Liver (tissue), 9 donors: Measurements from ENCODE around the gene RPS14. TPM values are rescaled to one million over a fixed set of nuclear protein-coding genes. Genes with fewer than 3 reads are reported as not detected.
A peak's percentile ranks its signal among the peaks of the same experiment; 100 is the strongest.

Source experiments
- DNase-seq: peaks from one replicate; pipeline ENCODE4 v3.0.0-alpha.2; 2017; ENCODE audit warnings: low spot score
- H3K27ac ChIP-seq, 2 donors: one replicate each; pipeline ENCODE4 v1.7.0; 2013; ENCODE audit warnings: inconsistent platforms in 2 of 2, low read length in 2 of 2, control low read depth in 1 of 2, low read depth in 1 of 2, mild to moderate bottlenecking in 1 of 2
- H3K27me3 ChIP-seq, 4 donors: one replicate each; pipeline versions ENCODE4 v1.6.1 to v1.7.0; 2013; ENCODE audit warnings: low read length in 3 of 4, inconsistent platforms in 1 of 4, mild to moderate bottlenecking in 1 of 4, moderate library complexity in 1 of 4; ENCODE audit not compliant: control insufficient read depth in 4 of 4, insufficient read depth in 4 of 4
- H3K36me3 ChIP-seq, 4 donors: one replicate each; pipeline versions ENCODE4 v1.6.1 to v1.7.0; 2013; ENCODE audit warnings: low read length in 3 of 4, mild to moderate bottlenecking in 3 of 4, low read depth in 1 of 4, moderate library complexity in 1 of 4; ENCODE audit not compliant: control insufficient read depth in 4 of 4, insufficient read depth in 3 of 4
- H3K4me1 ChIP-seq, 4 donors: one replicate each; pipeline versions ENCODE4 v1.6.1 to v1.7.0; 2013; ENCODE audit warnings: low read length in 3 of 4, mild to moderate bottlenecking in 3 of 4, moderate library complexity in 1 of 4; ENCODE audit not compliant: control insufficient read depth in 4 of 4, insufficient read depth in 4 of 4
- H3K4me3 ChIP-seq, 3 donors: one replicate each; pipeline versions ENCODE4 v1.6.1 to v1.7.0; 2013; ENCODE audit warnings: low read length in 3 of 3, control low read depth in 1 of 3, low read depth in 1 of 3, mild to moderate bottlenecking in 1 of 3
- H3K9ac ChIP-seq, 2 donors: one replicate each; pipeline ENCODE4 v1.7.0; 2013; ENCODE audit warnings: low read length in 2 of 2, mild to moderate bottlenecking in 2 of 2, moderate library complexity in 2 of 2, control low read depth in 1 of 2, low read depth in 1 of 2
- H3K9me3 ChIP-seq, 4 donors: one replicate each; pipeline versions ENCODE4 v1.6.1 to v1.7.0; 2013; ENCODE audit warnings: low read length in 3 of 4; ENCODE audit not compliant: control insufficient read depth in 4 of 4
- CTCF ChIP-seq: fragments of 150-350 bp; IDR thresholded peaks from 2 replicates; pipeline ENCODE4 v1.5.1; 2017; ENCODE audit warnings: improper control_type of control experiment, low read depth, low read length; ENCODE audit not compliant: missing input control
- EGR1 ChIP-seq, 2 donors: IDR thresholded peaks; 2 replicates each; pipeline ENCODE4 v1.6.1; 2016 to 2018; ENCODE audit warnings: antibody characterized with exemption in 2 of 2, low read depth in 2 of 2
- FOXA1 ChIP-seq: IDR thresholded peaks from 2 replicates; pipeline ENCODE4 v1.6.1; 2016; ENCODE audit warnings: antibody characterized with exemption
- FOXA2 ChIP-seq: IDR thresholded peaks from 2 replicates; pipeline ENCODE4 v1.6.1; 2016; ENCODE audit warnings: antibody characterized with exemption
- GABPA ChIP-seq, 2 donors: IDR thresholded peaks in 1 of 2; conservative IDR thresholded peaks in 1 of 2; 2 replicates each; pipeline ENCODE4 v1.6.1; 2016; ENCODE audit warnings: antibody characterized with exemption in 2 of 2, mild to moderate bottlenecking in 1 of 2, moderate library complexity in 1 of 2
- HNF4A ChIP-seq, 2 donors: conservative IDR thresholded peaks; 2 replicates each; pipeline ENCODE4 v1.6.1; 2016; ENCODE audit warnings: antibody characterized with exemption in 2 of 2, mild to moderate bottlenecking in 2 of 2
- HNF4G ChIP-seq: IDR thresholded peaks from 2 replicates; pipeline ENCODE4 v1.6.1; 2016; ENCODE audit warnings: antibody characterized with exemption
- JUND ChIP-seq, 2 donors: IDR thresholded peaks; 2 replicates each; pipeline ENCODE4 v1.6.1; 2016; ENCODE audit warnings: antibody characterized with exemption in 2 of 2
- NR2F2 ChIP-seq: IDR thresholded peaks from 2 replicates; pipeline ENCODE4 v1.6.1; 2016; ENCODE audit warnings: antibody characterized with exemption
- RXRA ChIP-seq, 2 donors: IDR thresholded peaks; 2 replicates each; pipeline ENCODE4 v1.6.1; 2017 to 2018; ENCODE audit warnings: antibody characterized with exemption in 2 of 2, mild to moderate bottlenecking in 1 of 2
- SP1 ChIP-seq: IDR thresholded peaks from 2 replicates; pipeline ENCODE4 v1.6.1; 2018; ENCODE audit warnings: antibody characterized with exemption, mild to moderate bottlenecking
- TAF1 ChIP-seq: conservative IDR thresholded peaks from 2 replicates; pipeline ENCODE4 v1.6.1; 2016; ENCODE audit warnings: antibody characterized with exemption, mild to moderate bottlenecking
- YY1 ChIP-seq: IDR thresholded peaks from 2 replicates; pipeline ENCODE4 v1.6.1; 2016; ENCODE audit warnings: antibody characterized with exemption, mild to moderate bottlenecking
- ZBTB33 ChIP-seq: IDR thresholded peaks from 2 replicates; pipeline ENCODE4 v1.6.1; 2016; ENCODE audit warnings: antibody characterized with exemption
- WGBS: extraction: QIAGEN DNeasy Blood & Tissue Kit; methylation state at CpG from one replicate; pipeline ENCODE4 v1.1.7; 2013; 5-methylcytosine and 5-hydroxymethylcytosine counted together
- polyA plus RNA-seq, 2 donors: library from polyadenylated mRNA; stranded (reverse) in 1 of 2; unstranded in 1 of 2; fragments of 200-250 nt in 1 of 2; fragments of >200 nt in 1 of 2; fragmentation: Nextera tagmentation in 1 of 2; extraction: Ambion mirVana in 1 of 2; gene quantifications; one replicate each; pipeline versions ENCODE4 v1.2.1 to v1.2.3, GENCODE V29; 2013 to 2015
- total RNA-seq, 2 donors: library from RNA; depleted of rRNA; stranded (reverse); fragments of >200 nt; gene quantifications; one replicate each; pipeline ENCODE4 v1.2.3, GENCODE V29; 2014
- donor health status: healthy.
- donor health status: healthy.
- donor health status: healthy.
- donor health status: healthy.
- donor health status: healthy.

RPS14 gene
- total and polyA plus RNA-seq, 4 donors: 609 to 956 (median 885) TPM

- H3K4me1 ChIP-seq: peaks cover 15 to 57% (median 45%) of the 10 kb centered on the region in 4 donors
- WGBS: under 1% methylated on average over 60 of the region's 60 CpGs
These were observed 37.1 kb upstream of the RPS14 start for GRCh38 chr5:150486402-150487198.

GRCh38 chr5:150485693-150486401 is 36.3 kb upstream of the RPS14 start:
- peak; percentile 72 for DNase-seq
- H3K27ac ChIP-seq: peak overlapping the region; percentile 98 to 99

More at GRCh38 chr5:150486402-150487198, 37.1 kb upstream of the RPS14 start:
- no peak for TF ChIP-seq GABPA (IDR thresholded peaks at IDR 0.05 in 1 of 2, conservative IDR thresholded peaks at IDR 0.05 in 1 of 2)
- TF ChIP-seq NR2F2: peak; percentile 6
- TF ChIP-seq RXRA (IDR thresholded peaks at IDR 0.05): peak in 1 of 2 donors; percentile 16
- peak; percentile 6 for TF ChIP-seq CTCF
- peak; percentile 10 to 17 for TF ChIP-seq HNF4A (conservative IDR thresholded peaks at IDR 0.05)
- no peak for TF ChIP-seq EGR1 (IDR thresholded peaks at IDR 0.05; ENCODE audit: low read depth in 2 of 2)
- no peak for TF ChIP-seq JUND (IDR thresholded peaks at IDR 0.05)
- peak overlapping the region; percentile 76 to 92 (median 81) for H3K4me3 ChIP-seq
- H3K27me3 ChIP-seq: no peaks in the 10 kb centered on the region
- peaks cover 2 to 17% (median 5%) of the 10 kb centered on the region in 4 donors for H3K36me3 ChIP-seq
- DNase-seq: peak; percentile 68
- H3K9me3 ChIP-seq: no peaks in the 10 kb centered on the region
- peak overlapping the region; percentile 98 to 99 for H3K27ac ChIP-seq
- peak overlapping the region; percentile 62 to 82 for H3K9ac ChIP-seq

GRCh38 chr5:150484964-150485692 is 35.6 kb upstream of the RPS14 start:
- DNase-seq: no peak
- peaks cover 11 to 43% (median 31%) of the 10 kb centered on the region in 4 donors for H3K4me1 ChIP-seq
- peak overlapping the region; percentile 98 to 99 for H3K27ac ChIP-seq
- WGBS: 9% methylated on average over 28 of the region's 28 CpGs
- peaks cover 0 to 3% (median 1%) of the 10 kb centered on the region in 4 donors for H3K36me3 ChIP-seq
- H3K27me3 ChIP-seq: no peaks in the 10 kb centered on the region
- peak overlapping the region; percentile 29 to 58 for H3K9ac ChIP-seq
- H3K4me3 ChIP-seq: peak overlapping the region; percentile 48 to 92 (median 49)
- no peaks in the 10 kb centered on the region for H3K9me3 ChIP-seq
- TF ChIP-seq TAF1: peak; percentile 26
- TF ChIP-seq SP1: peak; percentile 88
- peak; percentile 6 for TF ChIP-seq FOXA1
- peak; percentile 50 for TF ChIP-seq YY1
- peak; percentile 74 to 79 for TF ChIP-seq HNF4A (conservative IDR thresholded peaks at IDR 0.05)
- no peak for TF ChIP-seq CTCF
- no peak for TF ChIP-seq EGR1 (IDR thresholded peaks at IDR 0.05; ENCODE audit: low read depth in 2 of 2)
- TF ChIP-seq ZBTB33: peak; percentile 48
- peak; percentile 55 for TF ChIP-seq FOXA2
- TF ChIP-seq HNF4G: peak; percentile 57
- peak in 1 of 2 donors; percentile 37 for TF ChIP-seq JUND (IDR thresholded peaks at IDR 0.05)
- no peak for TF ChIP-seq GABPA (IDR thresholded peaks at IDR 0.05 in 1 of 2, conservative IDR thresholded peaks at IDR 0.05 in 1 of 2)

More at GRCh38 chr5:150485693-150486401, 36.3 kb upstream of the RPS14 start:
- Histone ChIP-seq H3K9ac (peak overlapping the region; percentile 57 to 58), H3K9me3 (no peaks in the 10 kb centered on the region), H3K4me1 (peaks cover 12 to 50% (median 38%) of the 10 kb centered on the region in 4 donors), H3K27me3 (no peaks in the 10 kb centered on the region), H3K4me3 (peak overlapping the region; percentile 69 to 92 (median 82)), H3K36me3 (peaks cover 0 to 10% (median 3%) of the 10 kb centered on the region in 4 donors)
- TF ChIP-seq HNF4A (conservative IDR thresholded peaks at IDR 0.05) (peak in 1 of 2 donors; percentile 0), RXRA (IDR thresholded peaks at IDR 0.05) (no peak)
- WGBS: under 1% methylated on average over 90 of the region's 90 CpGs
